Large intestine (tissue), 3 donors: Measurements from ENCODE around the gene ARHGAP45. TPM values are rescaled to one million over a fixed set of nuclear protein-coding genes. Genes with fewer than 3 reads are reported as not detected.

Experiments used
- DNase-seq, 2 donors: peaks; one replicate each; pipeline versions ENCODE4 v3.0.0 to v3.0.0-alpha.2; 2013
- H3K27ac ChIP-seq: one replicate; pipeline ENCODE4 v1.5.1; 2013; ENCODE audit warnings: low read length
- H3K27me3 ChIP-seq: 2 replicates; pipeline ENCODE4 v1.6.1; 2013; ENCODE audit warnings: low read length; ENCODE audit not compliant: control insufficient read depth, insufficient read depth
- H3K36me3 ChIP-seq: 2 replicates; pipeline ENCODE4 v1.6.1; 2013; ENCODE audit warnings: low read length; ENCODE audit not compliant: control insufficient read depth, insufficient read depth
- H3K4me1 ChIP-seq: one replicate; pipeline ENCODE4 v1.6.1; 2013; ENCODE audit warnings: low read length; ENCODE audit not compliant: control insufficient read depth, insufficient read depth
- H3K4me3 ChIP-seq: one replicate; pipeline ENCODE4 v1.5.1; 2013; ENCODE audit warnings: low read length
- H3K9me3 ChIP-seq: one replicate; pipeline ENCODE4 v1.6.1; 2013; ENCODE audit warnings: mild to moderate bottlenecking, low read depth, low read length, moderate library complexity; ENCODE audit not compliant: control insufficient read depth
- WGBS: methylation state at CpG from one replicate; pipeline ENCODE4 v1.1.5; 2013; ENCODE audit warnings: low lambda C conversion rate; ENCODE audit not compliant: insufficient coverage; 5-methylcytosine and 5-hydroxymethylcytosine counted together
- polyA plus RNA-seq: library from polyadenylated mRNA; unstranded; fragments of 120-200 nt; gene quantifications from one replicate; pipeline ENCODE4 v1.2.1, GENCODE V29; 2013

Gene ARHGAP45
- polyA plus RNA-seq, 1 donor, result 14.0 TPM

GRCh38 chr19:1047696-1048147 is 19.2 kb upstream of the ARHGAP45 start:
- DNase-seq, result no peak
- Histone ChIP-seq H3K27ac (no peak overlapping the region), H3K4me1 (no peaks in the 10 kb centered on the region), H3K9me3 (peaks cover 22% of the 10 kb centered on the region), H3K27me3 (no peaks in the 10 kb centered on the region), H3K36me3 (no peaks in the 10 kb centered on the region), H3K4me3 (no peak overlapping the region)
- WGBS, result no CpG with 5 or more reads among the region's 20 CpGs

GRCh38 chr19:1049106-1049505 is 17.9 kb upstream of the ARHGAP45 start:
- Histone ChIP-seq H3K27me3 (no peaks in the 10 kb centered on the region), H3K36me3 (no peaks in the 10 kb centered on the region), H3K4me1 (no peaks in the 10 kb centered on the region), H3K9me3 (peaks cover 28% of the 10 kb centered on the region), H3K27ac (no peak overlapping the region), H3K4me3 (no peak overlapping the region)
- DNase-seq, result no peak
- no CpG with 5 or more reads among the region's 17 CpGs for WGBS

- no peak for DNase-seq
- no CpG with 5 or more reads among the region's 11 CpGs for WGBS
- no peak overlapping the region for H3K27ac ChIP-seq
- H3K4me3 ChIP-seq, result no peak overlapping the region
- H3K36me3 ChIP-seq, result no peaks in the 10 kb centered on the region
- H3K4me1 ChIP-seq, result no peaks in the 10 kb centered on the region
- no peaks in the 10 kb centered on the region for H3K27me3 ChIP-seq
- H3K9me3 ChIP-seq, result peaks cover 34% of the 10 kb centered on the region
Observed at GRCh38 chr19:1049800-1050199, 17.2 kb upstream of the ARHGAP45 start.

GRCh38 chr19:1050989-1051788 is 15.8 kb upstream of the ARHGAP45 start:
- WGBS, result no CpG with 5 or more reads among the region's 31 CpGs
- DNase-seq, result no peak
- H3K4me1 ChIP-seq, result no peaks in the 10 kb centered on the region
- no peak overlapping the region for H3K27ac ChIP-seq
- H3K36me3 ChIP-seq, result no peaks in the 10 kb centered on the region
- peaks cover 41% of the 10 kb centered on the region for H3K9me3 ChIP-seq
- no peak overlapping the region for H3K4me3 ChIP-seq
- no peaks in the 10 kb centered on the region for H3K27me3 ChIP-seq

- Histone ChIP-seq H3K4me3 (no peak overlapping the region), H3K4me1 (no peaks in the 10 kb centered on the region), H3K36me3 (no peaks in the 10 kb centered on the region), H3K27me3 (no peaks in the 10 kb centered on the region), H3K9me3 (peaks cover 41% of the 10 kb centered on the region), H3K27ac (no peak overlapping the region)
- WGBS, result no CpG with 5 or more reads among the region's 17 CpGs
- no peak for DNase-seq
Observed at GRCh38 chr19:1051791-1052190, 15.2 kb upstream of the ARHGAP45 start.

GRCh38 chr19:1052349-1052975 is 14.5 kb upstream of the ARHGAP45 start:
- Histone ChIP-seq H3K9me3 (peaks cover 44% of the 10 kb centered on the region), H3K4me3 (no peak overlapping the region), H3K27me3 (no peaks in the 10 kb centered on the region), H3K36me3 (no peaks in the 10 kb centered on the region), H3K27ac (no peak overlapping the region), H3K4me1 (no peaks in the 10 kb centered on the region)
- DNase-seq, result no peak
- WGBS, result no CpG with 5 or more reads among the region's 5 CpGs

- no CpG with 5 or more reads among the region's 31 CpGs for WGBS
- Histone ChIP-seq H3K27ac (no peak overlapping the region), H3K4me1 (no peaks in the 10 kb centered on the region), H3K36me3 (no peaks in the 10 kb centered on the region), H3K9me3 (peaks cover 53% of the 10 kb centered on the region), H3K27me3 (no peaks in the 10 kb centered on the region), H3K4me3 (no peak overlapping the region)
- DNase-seq, result no peak
Observed at GRCh38 chr19:1053176-1054101, 13.5 kb upstream of the ARHGAP45 start.

- 100% methylated on average over 2 of the region's 28 CpGs for WGBS
- no peaks in the 10 kb centered on the region for H3K36me3 ChIP-seq
- H3K27ac ChIP-seq, result no peak overlapping the region
- H3K27me3 ChIP-seq, result no peaks in the 10 kb centered on the region
- H3K4me1 ChIP-seq, result no peaks in the 10 kb centered on the region
- H3K9me3 ChIP-seq, result peaks cover 59% of the 10 kb centered on the region
- DNase-seq, result no peak
- H3K4me3 ChIP-seq, result no peak overlapping the region
Observed at GRCh38 chr19:1054102-1055027, 12.6 kb upstream of the ARHGAP45 start.

- Histone ChIP-seq H3K36me3 (no peaks in the 10 kb centered on the region), H3K27me3 (no peaks in the 10 kb centered on the region), H3K4me1 (no peaks in the 10 kb centered on the region), H3K4me3 (no peak overlapping the region), H3K9me3 (peaks cover 59% of the 10 kb centered on the region), H3K27ac (no peak overlapping the region)
- no CpG with 5 or more reads among the region's 14 CpGs for WGBS
- no peak for DNase-seq
Observed at GRCh38 chr19:1055028-1055425, 11.9 kb upstream of the ARHGAP45 start.
